Measurements from ENCODE around the gene CTNNA3.

GRCh38 chr10:67079126-67079525 is 616.9 kb downstream of the CTNNA3 start:
- TF ChIP-seq CTCF (IDR thresholded peaks at IDR 0.05; ENCODE audit: insufficient read depth, low read length, poor library complexity, severe bottlenecking) (no peak), EZH2phosphoT487 (conservative IDR thresholded peaks at IDR 0.05; ENCODE audit: low read length) (no peak)
